ENCODE data around the gene PRR35. TPM values are rescaled to one million over a fixed set of nuclear protein-coding genes. Genes with fewer than 3 reads are reported as not detected.
A peak's percentile ranks its signal among the peaks of the same experiment; 100 is the strongest.

Gene PRR35
- total RNA-seq, 2 experiments from 2014 or later, result not detected

DNA sequence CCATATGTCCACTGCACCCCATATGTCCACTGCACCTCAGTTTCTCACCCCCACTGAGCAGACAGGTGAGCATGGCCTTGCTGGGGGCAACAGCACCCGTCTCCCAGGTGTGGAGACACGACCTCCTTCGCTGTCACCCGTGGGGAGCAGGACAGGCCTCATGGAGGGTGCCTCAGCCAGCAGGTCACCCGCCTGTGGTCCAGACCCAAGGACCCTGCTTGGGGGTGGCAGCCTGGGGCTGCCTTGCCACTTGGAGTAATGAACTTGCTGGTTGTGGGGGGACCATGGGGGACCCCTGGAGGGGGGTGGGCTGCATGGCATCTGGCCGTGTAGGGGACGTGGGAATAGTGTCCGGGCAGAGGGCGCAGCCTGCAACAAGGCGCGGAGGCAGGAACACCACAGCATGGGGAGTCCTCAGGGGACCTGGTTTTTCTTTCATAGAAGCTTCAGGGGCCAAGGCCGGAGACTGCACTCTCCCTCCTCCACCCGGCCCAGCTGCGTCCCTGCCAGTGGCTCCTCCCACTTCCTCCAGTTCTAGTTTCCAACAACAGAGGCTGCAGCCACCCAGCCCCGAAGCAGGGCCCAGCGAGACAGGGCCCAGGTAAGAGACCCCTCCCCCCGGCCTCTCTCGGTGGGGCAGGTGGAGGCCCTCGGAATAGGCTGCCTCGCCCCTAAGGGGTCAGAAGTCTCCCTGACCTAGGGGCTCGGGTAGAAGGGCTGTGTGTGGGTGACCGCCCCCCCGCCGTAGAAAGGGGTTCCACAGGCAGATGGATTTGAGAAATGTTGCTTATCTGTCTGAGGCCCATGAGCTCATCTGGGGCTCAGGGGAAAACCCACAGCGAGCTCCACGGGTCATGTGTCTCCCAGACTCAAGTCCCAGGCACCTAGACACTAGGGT lies 6.5 kb downstream of the PRR35 start, which contains the start of gene NHLRC4:
TSS of gene NHLRC4 (plus strand) at position 531 of the 898 bp plus-strand sequence. CDS start 1,043 bp downstream, outside the sequence.
- H3K4me1 Mint-ChIP-seq, result peaks cover 28% of the 10 kb centered on the region
- peaks cover 6% of the 10 kb centered on the region for H3K27me3 Mint-ChIP-seq
- peak within 1 kb of the TSS; percentile 60 for H3K4me3 Mint-ChIP-seq
- no peaks in the 10 kb centered on the region for H3K9me3 Mint-ChIP-seq
- POLR2A ChIA-PET, result no interaction called here
- peak; percentile 75 for DNase-seq
- peak within 1 kb of the TSS; percentile 86 for H3K27ac Mint-ChIP-seq
- no peaks in the 10 kb centered on the region for H3K36me3 Mint-ChIP-seq (ENCODE audit: low read depth)
- CTCF ChIA-PET, result interaction anchor here (0.7 to 1.4 kb wide), 3 partner anchors 9 to 1357 kb away, joined by 3 to 4 read pairs (median 3); no protein-coding TSS in a partner anchor

DNA sequence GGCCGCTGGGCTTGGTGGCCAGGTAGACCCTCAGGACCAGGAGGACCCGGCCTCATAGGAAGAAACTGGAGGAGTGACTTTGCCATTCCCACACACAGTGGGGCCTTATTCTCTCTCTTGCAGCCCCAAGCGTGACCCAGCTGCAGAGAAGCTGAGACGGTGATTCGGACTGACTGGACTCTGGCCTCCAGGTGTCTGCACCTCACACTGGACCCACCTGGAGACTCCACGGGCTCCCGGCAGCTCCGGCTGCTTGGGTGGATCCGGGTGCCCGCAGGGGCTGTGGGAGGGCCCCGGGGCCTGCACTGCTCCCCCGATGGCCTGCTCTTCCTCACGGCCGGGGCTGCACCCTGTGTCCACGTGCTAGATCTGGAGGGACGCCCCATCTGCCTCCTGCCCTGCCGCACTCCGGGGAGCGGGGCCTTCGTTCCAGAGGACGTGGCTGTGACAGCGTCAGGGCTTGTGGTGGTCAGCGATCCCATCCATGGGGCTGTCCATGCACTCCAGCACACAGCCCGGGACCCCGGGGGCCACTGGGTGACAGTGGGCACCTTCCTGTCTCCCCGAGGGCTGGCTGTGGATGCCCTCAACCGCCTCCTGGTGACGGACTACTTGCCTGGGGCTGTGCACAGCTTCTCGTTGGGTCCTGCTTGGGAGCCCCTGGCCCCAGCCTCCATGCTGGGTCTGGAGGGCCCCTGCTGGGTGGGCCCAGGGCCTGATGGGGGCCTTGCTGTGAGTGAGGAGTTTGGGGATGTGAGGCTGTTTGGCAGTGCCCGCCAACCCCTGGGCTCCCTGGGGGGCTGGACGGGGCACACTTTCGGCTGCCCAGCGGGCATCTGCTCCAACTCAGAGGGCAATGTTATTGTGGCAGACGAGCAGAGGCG lies 7.4 kb downstream of the PRR35 start:
- Mint-ChIP-seq H3K4me1 (peaks cover 31% of the 10 kb centered on the region), H3K27me3 (peaks cover 2% of the 10 kb centered on the region), H3K9me3 (no peaks in the 10 kb centered on the region), H3K27ac (peak overlapping the region; percentile 86), H3K4me3 (peak overlapping the region; percentile 60), H3K36me3 (ENCODE audit: low read depth) (no peaks in the 10 kb centered on the region)
- no peak for DNase-seq
- ChIA-PET POLR2A (no interaction called here), CTCF (interaction anchor here (0.5 to 1.2 kb wide), 2 partner anchors 9 to 17 kb away, joined by 3 to 4 read pairs; no protein-coding TSS in a partner anchor)

DNA sequence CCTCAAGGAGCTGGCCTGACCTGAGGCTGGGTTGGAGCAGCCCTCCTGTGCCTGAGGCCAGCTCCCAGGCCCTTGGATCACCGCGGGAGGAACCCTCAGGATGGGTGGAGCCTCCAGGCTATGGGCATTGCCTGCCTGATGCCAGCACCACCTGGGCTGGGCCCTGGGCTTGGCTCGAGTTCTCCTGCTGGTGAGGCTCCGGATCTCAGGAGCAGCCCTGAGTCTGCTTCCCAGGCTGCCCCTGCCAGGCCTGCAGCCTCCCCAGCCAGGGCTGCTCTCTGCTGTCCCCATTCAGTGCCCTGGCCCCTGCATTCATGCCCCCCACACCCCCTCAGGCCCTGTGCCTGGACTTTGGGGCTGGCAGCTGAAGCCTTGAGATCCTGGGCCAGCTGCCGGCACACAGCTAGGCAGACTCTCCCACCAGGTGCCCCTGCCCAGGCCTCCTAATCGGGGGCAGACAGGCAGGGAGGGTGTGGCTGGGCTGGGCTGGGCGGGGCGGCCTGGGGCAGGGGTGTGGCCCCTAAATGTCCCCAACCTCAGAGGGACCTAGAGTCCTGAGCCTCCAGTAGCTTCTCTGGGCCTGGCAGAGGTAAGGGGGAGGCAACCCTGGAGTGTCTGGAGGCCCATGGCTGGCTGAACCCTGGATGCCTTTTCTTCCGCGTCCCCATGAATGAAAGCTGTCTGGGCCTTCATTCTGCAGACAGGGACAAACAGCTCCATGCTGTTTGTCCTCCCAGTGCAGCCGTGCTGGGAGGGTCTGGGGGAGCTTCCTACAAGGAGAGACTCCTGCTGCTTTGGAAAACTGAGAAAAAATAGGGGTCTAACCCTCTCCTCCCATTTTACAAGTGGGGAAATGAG lies 8.4 kb downstream of the PRR35 start:
- no peaks in the 10 kb centered on the region for H3K36me3 Mint-ChIP-seq (ENCODE audit: low read depth)

GRCh38 chr16:569445-570254 lies 9.5 kb downstream of the PRR35 start, which contains the start of gene PIGQ:
TSS of gene PIGQ (plus strand) at chr16:569968. CDS start at chr16:574075, 4,107 bp downstream.
- ChIA-PET CTCF (no interaction called here), POLR2A (no interaction called here)
- H3K4me1 Mint-ChIP-seq, result peaks cover 31% of the 10 kb centered on the region

More for the DNA sequence above, 8.4 kb downstream of the PRR35 start:
- Mint-ChIP-seq H3K4me1 (peaks cover 31% of the 10 kb centered on the region), H3K4me3 (peak overlapping the region; percentile 83), H3K9me3 (no peaks in the 10 kb centered on the region), H3K27me3 (no peaks in the 10 kb centered on the region), H3K27ac (peak overlapping the region; percentile 93)
- CTCF ChIA-PET, result interaction anchor here (0.5 kb wide), 1 partner anchor 8 kb away, joined by 4 read pairs; no protein-coding TSS in a partner anchor
- POLR2A ChIA-PET, result no interaction called here
- no peak for DNase-seq

GRCh38 chr16:572865-573650 lies 12.9 kb downstream of the PRR35 start:
- Mint-ChIP-seq H3K4me3 (no peak overlapping the region), H3K9me3 (no peaks in the 10 kb centered on the region), H3K36me3 (ENCODE audit: low read depth) (no peaks in the 10 kb centered on the region), H3K27ac (no peak overlapping the region), H3K4me1 (peaks cover 21% of the 10 kb centered on the region), H3K27me3 (no peaks in the 10 kb centered on the region)
- CTCF ChIA-PET, result no interaction called here
- DNase-seq, result no peak
- POLR2A ChIA-PET, result no interaction called here

More at GRCh38 chr16:569445-570254, 9.5 kb downstream of the PRR35 start, which contains the start of gene PIGQ:
- DNase-seq, result peak; percentile 63
- no peaks in the 10 kb centered on the region for H3K36me3 Mint-ChIP-seq (ENCODE audit: low read depth)
- H3K27me3 Mint-ChIP-seq, result no peaks in the 10 kb centered on the region
- H3K9me3 Mint-ChIP-seq, result no peaks in the 10 kb centered on the region
- H3K27ac Mint-ChIP-seq, result peak within 1 kb of the TSS; percentile 93
- peak within 1 kb of the TSS; percentile 83 for H3K4me3 Mint-ChIP-seq

DNA sequence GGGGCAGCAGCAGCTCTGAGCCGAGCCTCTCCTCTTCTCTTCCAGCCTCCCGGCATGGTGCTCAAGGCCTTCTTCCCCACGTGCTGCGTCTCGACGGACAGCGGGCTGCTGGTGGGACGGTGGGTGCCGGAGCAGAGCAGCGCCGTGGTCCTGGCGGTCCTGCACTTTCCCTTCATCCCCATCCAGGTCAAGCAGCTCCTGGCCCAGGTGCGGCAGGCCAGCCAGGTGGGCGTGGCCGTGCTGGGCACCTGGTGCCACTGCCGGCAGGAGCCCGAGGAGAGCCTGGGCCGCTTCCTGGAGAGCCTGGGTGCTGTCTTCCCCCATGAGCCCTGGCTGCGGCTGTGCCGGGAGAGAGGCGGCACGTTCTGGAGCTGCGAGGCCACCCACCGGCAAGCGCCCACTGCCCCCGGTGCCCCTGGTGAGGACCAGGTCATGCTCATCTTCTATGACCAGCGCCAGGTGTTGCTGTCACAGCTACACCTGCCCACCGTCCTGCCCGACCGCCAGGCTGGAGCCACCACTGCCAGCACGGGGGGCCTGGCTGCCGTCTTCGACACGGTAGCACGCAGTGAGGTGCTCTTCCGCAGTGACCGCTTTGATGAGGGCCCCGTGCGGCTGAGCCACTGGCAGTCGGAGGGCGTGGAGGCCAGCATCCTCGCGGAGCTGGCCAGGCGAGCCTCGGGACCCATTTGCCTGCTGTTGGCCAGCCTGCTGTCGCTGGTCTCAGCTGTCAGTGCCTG lies 14.0 kb downstream of the PRR35 start:
- H3K27me3 Mint-ChIP-seq, result no peaks in the 10 kb centered on the region
- no peak overlapping the region for H3K27ac Mint-ChIP-seq
- H3K36me3 Mint-ChIP-seq (ENCODE audit: low read depth), result no peaks in the 10 kb centered on the region
- POLR2A ChIA-PET, result no interaction called here
- H3K4me3 Mint-ChIP-seq, result no peak overlapping the region
- CTCF ChIA-PET, result no interaction called here
- peaks cover 17% of the 10 kb centered on the region for H3K4me1 Mint-ChIP-seq
- no peaks in the 10 kb centered on the region for H3K9me3 Mint-ChIP-seq
- no peak for DNase-seq

DNA sequence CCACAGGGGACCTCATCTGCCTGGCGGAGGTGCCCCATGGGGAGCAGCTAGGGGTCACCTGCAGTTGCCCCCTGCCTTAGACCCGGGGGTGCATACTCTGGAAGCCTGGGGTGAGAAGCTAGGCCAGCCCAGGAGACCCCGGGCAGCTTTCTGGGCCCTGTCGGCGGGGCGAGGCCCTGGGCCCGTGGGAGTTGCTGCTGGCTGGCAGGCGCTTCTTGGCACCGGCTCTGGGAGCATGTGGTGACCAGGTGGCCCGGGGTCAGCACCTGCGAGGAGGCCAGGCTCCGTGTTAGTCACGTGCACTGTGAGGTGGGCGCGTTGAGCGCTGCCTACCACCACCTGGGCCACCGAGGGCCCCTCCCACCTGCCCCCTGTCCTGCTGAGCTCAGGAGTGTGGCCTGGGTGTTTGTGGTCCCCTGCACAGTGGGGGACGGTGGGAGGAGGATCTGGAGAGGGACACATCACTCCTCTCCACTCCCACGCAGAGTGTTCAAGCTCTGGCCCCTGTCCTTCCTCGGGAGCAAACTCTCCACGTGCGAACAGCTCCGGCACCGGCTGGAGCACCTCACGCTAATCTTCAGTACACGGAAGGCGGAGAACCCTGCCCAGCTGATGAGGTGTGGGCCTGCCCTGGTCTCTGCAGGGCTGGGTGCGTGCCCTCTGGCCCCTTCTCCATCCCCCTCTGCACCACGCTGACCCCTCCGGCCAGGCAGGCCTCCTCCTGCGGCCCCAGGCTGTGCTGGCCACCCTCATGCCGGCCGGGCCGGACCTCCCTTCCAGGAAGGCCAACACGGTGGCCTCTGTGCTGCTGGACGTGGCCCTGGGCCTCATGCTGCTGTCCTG lies 15.4 kb downstream of the PRR35 start:
- no peak for DNase-seq
- CTCF ChIA-PET, result no interaction called here
- peaks cover 14% of the 10 kb centered on the region for H3K4me1 Mint-ChIP-seq
- no peaks in the 10 kb centered on the region for H3K27me3 Mint-ChIP-seq
- no peaks in the 10 kb centered on the region for H3K36me3 Mint-ChIP-seq (ENCODE audit: low read depth)
- no peaks in the 10 kb centered on the region for H3K9me3 Mint-ChIP-seq
- POLR2A ChIA-PET, result no interaction called here
- no peak overlapping the region for H3K27ac Mint-ChIP-seq
- H3K4me3 Mint-ChIP-seq, result no peak overlapping the region

DNA sequence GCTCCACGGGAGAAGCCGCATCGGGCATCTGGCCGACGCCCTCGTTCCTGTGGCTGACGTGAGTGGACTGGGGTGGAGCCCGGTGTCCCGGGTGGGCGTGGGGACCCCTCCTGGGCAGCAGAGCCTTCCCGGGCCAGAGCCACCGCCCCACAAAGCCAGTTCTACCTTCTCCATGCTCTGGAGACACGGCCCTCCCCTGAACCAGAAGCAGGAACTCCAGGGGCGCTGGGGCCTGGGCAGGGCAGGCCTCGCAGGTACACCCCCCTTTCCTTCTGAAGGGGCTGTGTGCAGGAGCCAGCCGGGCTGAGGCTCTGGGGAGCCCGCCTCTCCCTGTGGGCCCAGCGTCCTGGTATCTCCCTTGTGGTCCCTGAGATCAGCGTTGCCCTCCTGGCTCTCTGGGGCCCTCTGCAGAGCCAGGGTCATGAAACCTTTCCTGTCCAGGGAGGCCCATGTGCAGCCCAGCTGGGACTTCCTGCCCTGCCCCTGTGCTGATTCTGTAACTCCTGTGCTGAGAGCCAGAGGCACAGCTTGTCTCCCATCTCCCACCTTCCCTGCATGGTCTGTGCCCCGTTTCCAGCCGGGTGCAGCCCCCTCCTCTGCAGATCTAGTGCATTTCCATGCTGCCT lies 16.1 kb downstream of the PRR35 start:
- CTCF ChIA-PET, result interaction anchor here (0.9 kb wide), 1 partner anchor 1130 kb away, joined by 3 read pairs; the partner anchor contains the start of gene MAPK8IP3
- Mint-ChIP-seq H3K36me3 (ENCODE audit: low read depth) (no peaks in the 10 kb centered on the region), H3K9me3 (no peaks in the 10 kb centered on the region), H3K4me3 (no peak overlapping the region), H3K27ac (peak overlapping the region; percentile 64), H3K27me3 (no peaks in the 10 kb centered on the region), H3K4me1 (peaks cover 7% of the 10 kb centered on the region)
- POLR2A ChIA-PET, result no interaction called here
- no peak for DNase-seq

- Mint-ChIP-seq H3K4me1 (peaks cover 2% of the 10 kb centered on the region), H3K4me3 (no peak overlapping the region), H3K9me3 (no peaks in the 10 kb centered on the region), H3K27ac (peak overlapping the region; percentile 64), H3K27me3 (no peaks in the 10 kb centered on the region), H3K36me3 (ENCODE audit: low read depth) (no peaks in the 10 kb centered on the region)
- ChIA-PET CTCF (interaction anchor here (0.7 to 0.9 kb wide), 2 partner anchors 9 to 1129 kb away, joined by 3 to 4 read pairs; partner anchors contain the start of gene MAPK8IP3), POLR2A (no interaction called here)
- no peak for DNase-seq
Observed at GRCh38 chr16:576823-577201, 16.6 kb downstream of the PRR35 start.

Data from activated CD4-positive, alpha-beta T cell treated with anti-CD3 and anti-CD28 coated beads, Interleukin-2, amount 10 ng/mL, durations not matched to agents 7 days and 5 days (primary cell).